ENCODE data around the gene HARS1. TPM values are rescaled to one million over a fixed set of nuclear protein-coding genes. Genes with fewer than 3 reads are reported as not detected.

HARS1 gene
- total RNA-seq, 1 experiment from 2014 or later: 76.4 TPM

DNA sequence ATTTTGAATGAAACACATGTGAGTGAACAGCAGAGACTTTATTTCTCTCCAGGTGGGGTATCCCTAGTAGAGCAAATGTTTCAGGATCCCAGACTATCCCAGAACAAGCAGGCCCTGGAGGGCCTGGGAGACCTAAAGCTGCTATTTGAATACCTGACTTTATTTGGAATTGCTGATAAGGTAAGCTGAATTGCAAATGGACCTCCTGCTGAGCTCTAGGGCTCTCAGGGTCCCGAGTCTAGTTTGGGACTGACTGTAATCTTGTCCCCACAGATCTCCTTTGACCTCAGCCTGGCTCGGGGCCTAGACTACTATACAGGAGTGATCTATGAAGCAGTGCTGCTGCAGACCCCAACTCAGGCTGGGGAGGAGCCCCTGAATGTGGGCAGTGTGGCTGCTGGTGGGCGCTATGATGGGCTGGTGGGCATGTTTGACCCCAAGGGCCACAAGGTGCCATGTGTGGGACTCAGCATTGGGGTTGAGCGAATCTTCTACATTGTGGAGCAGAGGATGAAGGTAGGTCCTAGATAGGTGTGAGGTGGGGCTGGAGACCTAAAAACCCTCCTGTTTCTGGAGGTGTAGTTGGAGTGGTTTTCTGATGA lies 5.8 kb upstream of the HARS1 start:
- intact Hi-C loops (cut with micrococcal nuclease; ENCODE audit: unreplicated experiment) (no loop called here), in situ Hi-C loops (cut with HindIII; ENCODE audit: low pct_unique_long_range_greater_than_20kb, low sequenced_read_pairs) (no loop called here)
- ChIA-PET POLR2A (interaction anchor here (0.6 kb wide), 1 partner anchor 18 kb away, joined by 4 read pairs; no protein-coding TSS in a partner anchor), CTCF (no interaction called here)
- TSS peak; percentile 2 for BruUV-seq (replicated peaks)
- no peaks in the 10 kb centered on the region for H3K9me3 ChIP-seq (ENCODE audit: control insufficient read depth, insufficient read depth, low read depth, low read length)
- TF ChIP-seq POLR2AphosphoS5 (IDR thresholded peaks at IDR 0.05; ENCODE audit: low read depth, low read length): no peak
- TF ChIP-seq TCF7L2 (IDR thresholded peaks at IDR 0.05; ENCODE audit: low read depth, low read length): no peak
- TF ChIP-seq SIN3A (IDR thresholded peaks at IDR 0.05; ENCODE audit: borderline replicate concordance, insufficient read depth, low read depth, low read length): no peak
- TF ChIP-seq, protein P1, sequence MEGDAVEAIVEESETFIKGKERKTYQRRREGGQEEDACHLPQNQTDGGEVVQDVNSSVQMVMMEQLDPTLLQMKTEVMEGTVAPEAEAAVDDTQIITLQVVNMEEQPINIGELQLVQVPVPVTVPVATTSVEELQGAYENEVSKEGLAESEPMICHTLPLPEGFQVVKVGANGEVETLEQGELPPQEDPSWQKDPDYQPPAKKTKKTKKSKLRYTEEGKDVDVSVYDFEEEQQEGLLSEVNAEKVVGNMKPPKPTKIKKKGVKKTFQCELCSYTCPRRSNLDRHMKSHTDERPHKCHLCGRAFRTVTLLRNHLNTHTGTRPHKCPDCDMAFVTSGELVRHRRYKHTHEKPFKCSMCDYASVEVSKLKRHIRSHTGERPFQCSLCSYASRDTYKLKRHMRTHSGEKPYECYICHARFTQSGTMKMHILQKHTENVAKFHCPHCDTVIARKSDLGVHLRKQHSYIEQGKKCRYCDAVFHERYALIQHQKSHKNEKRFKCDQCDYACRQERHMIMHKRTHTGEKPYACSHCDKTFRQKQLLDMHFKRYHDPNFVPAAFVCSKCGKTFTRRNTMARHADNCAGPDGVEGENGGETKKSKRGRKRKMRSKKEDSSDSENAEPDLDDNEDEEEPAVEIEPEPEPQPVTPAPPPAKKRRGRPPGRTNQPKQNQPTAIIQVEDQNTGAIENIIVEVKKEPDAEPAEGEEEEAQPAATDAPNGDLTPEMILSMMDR (IDR thresholded peaks at IDR 0.05): no peak
- TF ChIP-seq, protein P2, sequence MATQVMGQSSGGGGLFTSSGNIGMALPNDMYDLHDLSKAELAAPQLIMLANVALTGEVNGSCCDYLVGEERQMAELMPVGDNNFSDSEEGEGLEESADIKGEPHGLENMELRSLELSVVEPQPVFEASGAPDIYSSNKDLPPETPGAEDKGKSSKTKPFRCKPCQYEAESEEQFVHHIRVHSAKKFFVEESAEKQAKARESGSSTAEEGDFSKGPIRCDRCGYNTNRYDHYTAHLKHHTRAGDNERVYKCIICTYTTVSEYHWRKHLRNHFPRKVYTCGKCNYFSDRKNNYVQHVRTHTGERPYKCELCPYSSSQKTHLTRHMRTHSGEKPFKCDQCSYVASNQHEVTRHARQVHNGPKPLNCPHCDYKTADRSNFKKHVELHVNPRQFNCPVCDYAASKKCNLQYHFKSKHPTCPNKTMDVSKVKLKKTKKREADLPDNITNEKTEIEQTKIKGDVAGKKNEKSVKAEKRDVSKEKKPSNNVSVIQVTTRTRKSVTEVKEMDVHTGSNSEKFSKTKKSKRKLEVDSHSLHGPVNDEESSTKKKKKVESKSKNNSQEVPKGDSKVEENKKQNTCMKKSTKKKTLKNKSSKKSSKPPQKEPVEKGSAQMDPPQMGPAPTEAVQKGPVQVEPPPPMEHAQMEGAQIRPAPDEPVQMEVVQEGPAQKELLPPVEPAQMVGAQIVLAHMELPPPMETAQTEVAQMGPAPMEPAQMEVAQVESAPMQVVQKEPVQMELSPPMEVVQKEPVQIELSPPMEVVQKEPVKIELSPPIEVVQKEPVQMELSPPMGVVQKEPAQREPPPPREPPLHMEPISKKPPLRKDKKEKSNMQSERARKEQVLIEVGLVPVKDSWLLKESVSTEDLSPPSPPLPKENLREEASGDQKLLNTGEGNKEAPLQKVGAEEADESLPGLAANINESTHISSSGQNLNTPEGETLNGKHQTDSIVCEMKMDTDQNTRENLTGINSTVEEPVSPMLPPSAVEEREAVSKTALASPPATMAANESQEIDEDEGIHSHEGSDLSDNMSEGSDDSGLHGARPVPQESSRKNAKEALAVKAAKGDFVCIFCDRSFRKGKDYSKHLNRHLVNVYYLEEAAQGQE (IDR thresholded peaks at IDR 0.05; ENCODE audit: insufficient read depth in 1 of 2, low read depth in 2 of 2, low read length in 1 of 2): no peak
- ATAC-seq (no peak), DNase-seq (ENCODE audit: low read depth, low spot score) (no peak)
- no peak overlapping the region for H3K27ac ChIP-seq (ENCODE audit: low read length)
- no peak overlapping the region for H3K4me3 ChIP-seq (ENCODE audit: low read depth in 2 of 2, low read length in 2 of 2)
- peaks cover 13% of the 10 kb centered on the region for H3K4me1 ChIP-seq (ENCODE audit: control insufficient read depth, insufficient read depth, low read length)
- H3K27me3 ChIP-seq (ENCODE audit: control insufficient read depth, insufficient read depth, low read length): no peaks in the 10 kb centered on the region
- H3K36me3 ChIP-seq (ENCODE audit: control insufficient read depth, insufficient read depth, low read length): peaks cover 56% of the 10 kb centered on the region

DNA sequence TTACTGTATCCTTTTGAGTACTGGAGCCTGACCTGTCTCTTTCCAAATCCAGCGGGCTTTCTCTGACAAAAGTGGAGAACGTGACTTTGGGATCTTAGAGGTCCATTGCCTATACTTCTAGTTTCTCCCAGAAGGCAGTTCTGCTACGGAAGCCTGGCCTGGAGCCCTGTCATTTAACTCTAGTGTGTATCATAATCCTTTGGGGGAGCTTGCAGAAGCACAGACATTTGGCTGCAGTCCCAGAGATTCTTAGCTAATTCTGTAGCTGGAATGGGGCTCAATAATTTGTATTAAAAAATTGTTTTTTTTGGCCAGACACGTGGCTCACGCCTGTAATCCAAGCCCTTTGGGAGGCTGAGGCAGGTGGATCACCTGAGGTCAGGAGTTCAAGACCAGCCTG lies 3.1 kb upstream of the HARS1 start:
- in situ Hi-C loops (cut with HindIII; ENCODE audit: low pct_unique_long_range_greater_than_20kb, low sequenced_read_pairs): no loop called here
- BruUV-seq (replicated peaks): no TSS peak
- TF ChIP-seq, protein P1 (IDR thresholded peaks at IDR 0.05): no peak
- TF ChIP-seq SIN3A (IDR thresholded peaks at IDR 0.05; ENCODE audit: borderline replicate concordance, insufficient read depth, low read depth, low read length) (no peak), POLR2AphosphoS5 (IDR thresholded peaks at IDR 0.05; ENCODE audit: low read depth, low read length) (no peak), TCF7L2 (IDR thresholded peaks at IDR 0.05; ENCODE audit: low read depth, low read length) (no peak)
- TF ChIP-seq, protein P2 (IDR thresholded peaks at IDR 0.05; ENCODE audit: insufficient read depth in 1 of 2, low read depth in 2 of 2, low read length in 1 of 2): no peak
- H3K27me3 ChIP-seq (ENCODE audit: control insufficient read depth, insufficient read depth, low read length): no peaks in the 10 kb centered on the region
- DNase-seq (ENCODE audit: low read depth, low spot score): no peak
- no peak overlapping the region for H3K4me3 ChIP-seq (ENCODE audit: low read depth in 2 of 2, low read length in 2 of 2)
- ChIA-PET CTCF (interaction anchor here (0.5 kb wide), 1 partner anchor 336 kb away, joined by 3 read pairs; no protein-coding TSS in a partner anchor), POLR2A (interaction anchor here (1.5 kb wide), 1 partner anchor 16 kb away, joined by 5 read pairs; no protein-coding TSS in a partner anchor)
- intact Hi-C loops (cut with micrococcal nuclease; ENCODE audit: unreplicated experiment): no loop called here
- no peak for ATAC-seq
- H3K36me3 ChIP-seq (ENCODE audit: control insufficient read depth, insufficient read depth, low read length): peaks cover 51% of the 10 kb centered on the region
- no peaks in the 10 kb centered on the region for H3K9me3 ChIP-seq (ENCODE audit: control insufficient read depth, insufficient read depth, low read depth, low read length)
- H3K27ac ChIP-seq (ENCODE audit: low read length): no peak overlapping the region
- peaks cover 3% of the 10 kb centered on the region for H3K4me1 ChIP-seq (ENCODE audit: control insufficient read depth, insufficient read depth, low read length)
